Chondrocyte (in vitro differentiated cells): ENCODE measurements around the gene LRRC10B. TPM values are rescaled to one million over a fixed set of nuclear protein-coding genes. Genes with fewer than 3 reads are reported as not detected.

ENCODE experiments used
- DNase-seq: peaks from one replicate; pipeline ENCODE4 v3.0.0; 2021; ENCODE audit warnings: mixed read lengths, low spot score
- H3K27ac Mint-ChIP-seq: one replicate; pipeline ENCODE4 v1.8.0; 2021; ENCODE audit warnings: mild to moderate bottlenecking, moderate library complexity, mixed read lengths; ENCODE audit not compliant: unreplicated experiment
- H3K27me3 Mint-ChIP-seq: 2 replicates; pipeline ENCODE4 v1.8.0; 2021; ENCODE audit warnings: low read depth, mixed read lengths
- H3K36me3 Mint-ChIP-seq: 2 replicates; pipeline ENCODE4 v1.8.0; 2021; ENCODE audit warnings: low read depth, mixed read lengths
- H3K4me1 Mint-ChIP-seq: 2 replicates; pipeline ENCODE4 v1.8.0; 2021; ENCODE audit warnings: low read depth, mild to moderate bottlenecking, mixed read lengths
- H3K4me3 Mint-ChIP-seq: one replicate; pipeline ENCODE4 v1.8.0; 2021; ENCODE audit warnings: mild to moderate bottlenecking, moderate library complexity, mixed read lengths; ENCODE audit not compliant: unreplicated experiment
- H3K9me3 Mint-ChIP-seq: 2 replicates; pipeline ENCODE4 v1.8.0; 2021; ENCODE audit warnings: low read depth, mixed read lengths
- total RNA-seq: library from RNA; stranded (reverse); gene quantifications from 3 replicates; pipeline ENCODE4 v1.2.1, GENCODE V29; 2021
- TF ChIP-seq, protein P1 (sequence below): fragments of 200-600 bp; sonication (generic); IDR thresholded peaks from 2 replicates; pipeline ENCODE4 v1.5.0; 2021; ENCODE audit warnings: antibody characterized with exemption, mild to moderate bottlenecking, moderate library complexity

Gene LRRC10B
- total RNA-seq, 1 donor from 2014 or later: 0.10 TPM

DNA sequence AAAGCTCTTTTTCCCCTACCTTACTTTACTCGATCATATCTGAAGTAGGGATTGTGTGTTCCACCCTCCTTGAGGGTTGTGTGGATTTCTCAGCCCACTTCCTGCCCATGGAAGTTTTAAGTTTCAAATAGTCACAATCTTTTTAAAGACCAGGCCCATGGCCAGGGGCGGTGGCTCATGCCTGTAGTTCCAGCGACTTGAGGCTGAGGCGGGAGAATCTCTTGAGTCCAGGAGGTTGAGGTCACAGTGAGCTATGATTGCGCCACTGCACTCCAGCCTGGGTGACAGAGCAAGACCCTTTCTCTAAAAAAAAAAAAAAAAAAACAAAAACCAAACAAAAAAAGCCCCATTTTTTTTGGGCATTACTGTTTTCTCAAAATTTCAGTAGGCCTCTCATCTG is 36.3 kb upstream of the LRRC10B start:
- H3K27ac Mint-ChIP-seq: peak overlapping the region; percentile 89
- TF ChIP-seq, protein P1, sequence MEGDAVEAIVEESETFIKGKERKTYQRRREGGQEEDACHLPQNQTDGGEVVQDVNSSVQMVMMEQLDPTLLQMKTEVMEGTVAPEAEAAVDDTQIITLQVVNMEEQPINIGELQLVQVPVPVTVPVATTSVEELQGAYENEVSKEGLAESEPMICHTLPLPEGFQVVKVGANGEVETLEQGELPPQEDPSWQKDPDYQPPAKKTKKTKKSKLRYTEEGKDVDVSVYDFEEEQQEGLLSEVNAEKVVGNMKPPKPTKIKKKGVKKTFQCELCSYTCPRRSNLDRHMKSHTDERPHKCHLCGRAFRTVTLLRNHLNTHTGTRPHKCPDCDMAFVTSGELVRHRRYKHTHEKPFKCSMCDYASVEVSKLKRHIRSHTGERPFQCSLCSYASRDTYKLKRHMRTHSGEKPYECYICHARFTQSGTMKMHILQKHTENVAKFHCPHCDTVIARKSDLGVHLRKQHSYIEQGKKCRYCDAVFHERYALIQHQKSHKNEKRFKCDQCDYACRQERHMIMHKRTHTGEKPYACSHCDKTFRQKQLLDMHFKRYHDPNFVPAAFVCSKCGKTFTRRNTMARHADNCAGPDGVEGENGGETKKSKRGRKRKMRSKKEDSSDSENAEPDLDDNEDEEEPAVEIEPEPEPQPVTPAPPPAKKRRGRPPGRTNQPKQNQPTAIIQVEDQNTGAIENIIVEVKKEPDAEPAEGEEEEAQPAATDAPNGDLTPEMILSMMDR: no peak
- peaks cover 5% of the 10 kb centered on the region for H3K9me3 Mint-ChIP-seq
- H3K27me3 Mint-ChIP-seq: no peaks in the 10 kb centered on the region
- H3K36me3 Mint-ChIP-seq: peaks cover 18% of the 10 kb centered on the region
- no peak for DNase-seq
- H3K4me1 Mint-ChIP-seq: peaks cover 28% of the 10 kb centered on the region
- no peak overlapping the region for H3K4me3 Mint-ChIP-seq

DNA sequence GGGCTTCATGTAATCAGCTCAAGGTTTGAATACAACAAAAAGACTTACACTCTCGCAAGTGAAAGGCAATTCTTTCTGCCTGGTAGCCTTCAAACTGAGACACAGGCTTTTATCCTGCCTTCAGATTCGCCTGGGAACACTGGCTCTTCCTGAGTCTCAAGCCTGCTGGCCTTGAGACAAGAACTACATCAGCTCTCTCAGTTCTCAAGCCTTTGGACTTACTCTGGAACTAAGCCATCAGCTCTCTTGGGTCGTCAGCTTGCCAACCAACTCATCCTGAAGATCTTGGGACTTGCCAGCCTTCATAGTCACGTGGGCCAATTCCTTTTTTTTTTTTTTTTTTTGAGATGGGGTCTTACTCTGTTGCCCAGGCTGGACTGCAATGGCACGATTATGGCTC is 35.7 kb upstream of the LRRC10B start:
- DNase-seq: no peak
- Mint-ChIP-seq H3K9me3 (peaks cover 5% of the 10 kb centered on the region), H3K4me3 (peak overlapping the region; percentile 6), H3K36me3 (peaks cover 18% of the 10 kb centered on the region), H3K27ac (peak overlapping the region; percentile 89), H3K27me3 (no peaks in the 10 kb centered on the region), H3K4me1 (peaks cover 25% of the 10 kb centered on the region)
- TF ChIP-seq, protein P1: no peak

DNA sequence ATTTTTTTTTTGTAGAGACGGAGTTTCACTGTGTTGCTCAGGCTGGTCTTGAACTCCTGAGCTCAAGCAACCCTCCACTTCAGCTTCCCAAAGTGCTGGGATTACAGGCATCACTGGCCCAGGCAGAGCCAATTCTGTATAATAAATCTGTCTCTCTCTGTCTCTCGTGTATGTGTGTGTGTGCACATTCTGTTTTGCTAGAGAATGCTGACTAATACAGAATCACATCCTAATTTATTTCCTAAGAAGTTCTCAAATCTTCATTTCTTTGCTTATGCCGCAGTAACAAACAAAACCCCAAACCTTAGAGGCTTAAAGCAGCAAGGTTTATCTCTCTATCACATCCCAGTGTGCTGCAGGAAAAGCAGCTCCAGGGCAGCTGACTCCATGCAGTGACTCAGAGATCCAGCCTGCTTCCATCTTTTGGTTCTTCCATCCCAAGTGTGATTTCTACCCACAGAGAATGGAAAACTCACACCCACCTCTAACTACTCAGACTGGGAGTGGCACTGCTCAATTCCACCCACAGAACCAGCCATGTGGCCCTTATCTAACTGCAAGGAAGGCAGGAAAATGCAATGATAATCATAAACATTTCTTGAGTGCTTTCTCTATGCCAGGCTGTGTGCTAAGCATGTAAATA is 35.1 kb upstream of the LRRC10B start:
- no peak overlapping the region for H3K4me3 Mint-ChIP-seq
- H3K27me3 Mint-ChIP-seq: no peaks in the 10 kb centered on the region
- H3K9me3 Mint-ChIP-seq: peaks cover 5% of the 10 kb centered on the region
- H3K4me1 Mint-ChIP-seq: peaks cover 25% of the 10 kb centered on the region
- DNase-seq: no peak
- TF ChIP-seq, protein P1: no peak
- H3K36me3 Mint-ChIP-seq: peaks cover 16% of the 10 kb centered on the region
- no peak overlapping the region for H3K27ac Mint-ChIP-seq

DNA sequence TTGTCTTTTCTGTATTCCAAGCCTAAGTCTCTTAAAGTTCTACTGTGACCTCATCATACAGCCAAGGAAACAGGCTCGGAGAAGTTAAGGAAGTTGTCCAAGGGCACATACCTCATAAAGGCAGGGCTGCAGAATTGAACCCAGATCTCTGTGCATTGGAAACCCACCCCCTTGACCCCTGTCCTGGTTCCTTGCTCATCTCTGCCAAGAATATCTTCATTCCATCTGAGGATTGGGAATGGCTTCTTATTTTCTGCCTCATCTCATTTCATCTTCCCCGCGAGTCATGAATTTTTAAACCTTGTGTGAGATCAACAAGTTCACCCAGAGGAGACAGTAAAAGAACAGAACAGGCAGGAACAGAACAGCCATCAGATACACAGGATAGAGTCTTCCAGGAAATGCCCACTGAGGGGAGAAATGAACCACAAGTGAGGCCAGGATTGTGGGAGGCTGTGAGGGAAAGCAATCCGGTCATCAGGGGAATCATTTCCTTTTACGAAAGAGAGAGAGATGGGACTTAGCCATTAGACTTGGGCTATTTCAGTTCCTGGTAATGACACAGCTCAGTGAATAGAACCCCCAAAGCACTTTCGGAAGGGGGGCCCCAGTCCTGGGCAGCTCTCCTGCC is 34.4 kb upstream of the LRRC10B start:
- TF ChIP-seq, protein P1: no peak
- DNase-seq: no peak
- Mint-ChIP-seq H3K27me3 (no peaks in the 10 kb centered on the region), H3K4me3 (no peak overlapping the region), H3K27ac (no peak overlapping the region), H3K36me3 (peaks cover 16% of the 10 kb centered on the region), H3K9me3 (peaks cover 5% of the 10 kb centered on the region), H3K4me1 (peaks cover 25% of the 10 kb centered on the region)

DNA sequence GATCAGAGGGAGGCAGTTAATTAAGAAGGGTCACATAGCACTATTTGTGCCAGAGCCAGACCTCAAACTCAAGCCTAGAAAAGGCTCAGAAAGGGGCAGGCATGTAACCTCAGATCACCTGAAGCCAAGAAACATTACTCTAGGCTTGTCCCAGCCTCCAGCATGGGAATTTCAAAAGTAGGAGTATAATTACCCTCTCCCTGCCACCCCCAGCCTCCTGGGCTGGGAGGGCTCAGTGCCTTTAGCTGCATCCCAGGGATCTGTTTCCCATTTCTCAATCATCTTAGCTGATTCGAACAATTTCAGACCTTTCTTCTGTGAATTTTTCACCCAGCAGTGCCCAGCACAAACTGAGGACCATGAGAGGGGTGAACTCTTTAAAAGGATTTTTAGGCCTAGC is 33.1 kb upstream of the LRRC10B start:
- TF ChIP-seq, protein P1: no peak
- H3K27me3 Mint-ChIP-seq: peaks cover 3% of the 10 kb centered on the region

More for the DNA sequence above, 33.1 kb upstream of the LRRC10B start:
- H3K4me3 Mint-ChIP-seq: no peak overlapping the region
- no peak overlapping the region for H3K27ac Mint-ChIP-seq
- H3K9me3 Mint-ChIP-seq: peaks cover 5% of the 10 kb centered on the region
- DNase-seq: no peak
- peaks cover 13% of the 10 kb centered on the region for H3K36me3 Mint-ChIP-seq
- H3K4me1 Mint-ChIP-seq: peaks cover 25% of the 10 kb centered on the region
